H1 (cell line): Measurements from ENCODE around the gene AFAP1L1. TPM values are rescaled to one million over a fixed set of nuclear protein-coding genes. Genes with fewer than 3 reads are reported as not detected.

ENCODE experiments used
- CTCF ChIA-PET: fragments of 300-600 bp; sonication (Branson Sonifier 250); formaldehyde crosslinking; loops from one replicate; lab custom pipeline; 2021; ENCODE audit not compliant: partially characterized antibody; lab: Charles Lee
- POLR2A ChIA-PET: fragments of 300-600 bp; sonication (Branson Sonifier 250); formaldehyde crosslinking; loops from one replicate; lab custom pipeline; 2021; ENCODE audit warnings: inconsistent platforms; ENCODE audit not compliant: partially characterized antibody; lab: Charles Lee
- DNase-seq, 2 experiments: peaks; one replicate each; pipeline versions ENCODE4 v3.0.0 to v3.0.0-alpha.2; 2010 to 2022; ENCODE audit warnings: low spot score in 2 of 2, low read depth in 1 of 2, mixed read lengths in 1 of 2
- FAIRE-seq: peaks from 2 replicates; lab custom pipeline; 2011; peaks lifted over from hg19 to GRCh38; lab: Jason Lieb, UNC
- H2AFZ ChIP-seq: 2 replicates; pipeline ENCODE4 v1.8.1; 2012; ENCODE audit warnings: low read length, inconsistent platforms
- H2AK5ac ChIP-seq: 2 replicates; pipeline ENCODE4 v1.6.1; 2013; ENCODE audit warnings: low read depth, low read length
- H2BK120ac ChIP-seq: replicated peaks from 2 replicates; pipeline ENCODE3; 2013; ENCODE audit warnings: low read depth, low read length, inconsistent platforms
- H2BK12ac ChIP-seq: 2 replicates; pipeline ENCODE4 v1.6.1; 2013; ENCODE audit warnings: low read depth, low read length
- H2BK15ac ChIP-seq: 2 replicates; pipeline ENCODE4 v1.6.1; 2013; ENCODE audit warnings: low read length
- H2BK20ac ChIP-seq: 2 replicates; pipeline ENCODE4 v1.6.1; 2013; ENCODE audit warnings: low read length
- H2BK5ac ChIP-seq: 2 replicates; pipeline ENCODE4 v1.6.1; 2013; ENCODE audit warnings: low read depth, low read length
- H3K14ac ChIP-seq: 2 replicates; pipeline ENCODE4 v1.6.1; 2013; ENCODE audit warnings: inconsistent platforms; ENCODE audit not compliant: insufficient read length
- H3K18ac ChIP-seq: 2 replicates; pipeline ENCODE4 v1.6.1; 2013; ENCODE audit warnings: low read length; ENCODE audit errors: extremely low read depth
- H3K23ac ChIP-seq: 2 replicates; pipeline ENCODE4 v1.6.1; 2013; ENCODE audit warnings: inconsistent platforms; ENCODE audit not compliant: insufficient read length
- H3K23me2 ChIP-seq: 2 replicates; pipeline ENCODE4 v1.6.1; 2013; ENCODE audit warnings: low read depth, low read length
- H3K27ac ChIP-seq: 2 replicates; pipeline ENCODE4 v1.6.1; 2011; ENCODE audit warnings: low read depth, low read length, inconsistent platforms
- H3K27me3 ChIP-seq, 4 experiments: replicated peaks in 1 of 4; 1 replicate in 1 of 4; 2 replicates in 3 of 4; pipeline versions ENCODE4 v1.6.1 to v1.8.1; 2011 to 2013; ENCODE audit warnings: low read length in 3 of 4, mild to moderate bottlenecking in 3 of 4, inconsistent platforms in 2 of 4, mixed read lengths in 2 of 4, moderate library complexity in 1 of 4; ENCODE audit not compliant: control insufficient read depth in 3 of 4, insufficient read depth in 3 of 4; ENCODE audit errors: extremely low read depth in 1 of 4
- H3K36me3 ChIP-seq, 4 experiments: 2 replicates each; pipeline versions ENCODE4 v1.6.1 to v1.8.1; 2011 to 2013; ENCODE audit warnings: mild to moderate bottlenecking in 4 of 4, low read length in 3 of 4, moderate library complexity in 2 of 4, control low read depth in 1 of 4, inconsistent platforms in 1 of 4; ENCODE audit not compliant: insufficient read depth in 4 of 4, control insufficient read depth in 2 of 4
- H3K4ac ChIP-seq: replicated peaks from 2 replicates; pipeline ENCODE3; 2013; ENCODE audit warnings: low read length, low read depth, mixed read lengths, inconsistent platforms; ENCODE audit not compliant: insufficient read length
- H3K4me1 ChIP-seq, 4 experiments: replicated peaks in 1 of 4; 1 replicate in 1 of 4; 2 replicates in 3 of 4; pipeline versions ENCODE4 v1.6.1 to v1.8.1; 2011 to 2013; ENCODE audit warnings: low read length in 3 of 4, inconsistent platforms in 2 of 4, mixed read lengths in 1 of 4; ENCODE audit not compliant: insufficient read depth in 4 of 4, control insufficient read depth in 3 of 4
- H3K4me2 ChIP-seq, 2 experiments: 2 replicates each; pipeline versions ENCODE4 v1.6.1 to v1.8.1; 2011 to 2013; ENCODE audit warnings: low read depth in 2 of 2, low read length in 2 of 2, control low read depth in 1 of 2, inconsistent platforms in 1 of 2, mild to moderate bottlenecking in 1 of 2; ENCODE audit not compliant: insufficient read depth in 1 of 2
- H3K4me3 ChIP-seq, 4 experiments: fragments of 200-600, 300-600 bp in 1 of 4; sonication (generic), shearing (Covaris generic), sonication (Bioruptor Twin) in 1 of 4; 2 replicates each; pipeline versions ENCODE4 v1.5.1 to v1.8.1; 2011 to 2016; ENCODE audit warnings: low read length in 4 of 4, low read depth in 3 of 4, control low read depth in 2 of 4, inconsistent platforms in 2 of 4, mild to moderate bottlenecking in 2 of 4, mixed read lengths in 1 of 4, moderate library complexity in 1 of 4; ENCODE audit not compliant: insufficient read depth in 2 of 4; ENCODE audit errors: extremely low read depth in 1 of 4
- H3K56ac ChIP-seq: replicated peaks from 2 replicates; pipeline ENCODE3; 2013; ENCODE audit warnings: low read depth, mild to moderate bottlenecking, mixed read lengths, low read length, inconsistent platforms; ENCODE audit not compliant: insufficient read length
- H3K79me1 ChIP-seq: 2 replicates; pipeline ENCODE4 v1.6.1; 2013; ENCODE audit warnings: low read depth, low read length, control low read depth
- H3K79me2 ChIP-seq, 2 experiments: 2 replicates each; pipeline versions ENCODE4 v1.6.1 to v1.8.1; 2012 to 2013; ENCODE audit warnings: low read length in 2 of 2, mild to moderate bottlenecking in 2 of 2, inconsistent platforms in 1 of 2; ENCODE audit not compliant: insufficient read depth in 2 of 2, control insufficient read depth in 1 of 2
- H3K9ac ChIP-seq, 4 experiments: replicated peaks in 1 of 4; 1 replicate in 1 of 4; 2 replicates in 3 of 4; pipeline versions ENCODE4 v1.6.1 to v1.8.1; 2011 to 2013; ENCODE audit warnings: low read depth in 3 of 4, low read length in 3 of 4, control low read depth in 2 of 4, mild to moderate bottlenecking in 2 of 4, moderate library complexity in 2 of 4, inconsistent platforms in 1 of 4; ENCODE audit errors: extremely low read depth in 1 of 4
- H3K9me3 ChIP-seq, 2 experiments: 2 replicates each; pipeline versions ENCODE4 v1.6.1 to v1.8.1; 2012 to 2013; ENCODE audit warnings: mild to moderate bottlenecking in 2 of 2, moderate library complexity in 2 of 2, control low read depth in 1 of 2, inconsistent platforms in 1 of 2, low read depth in 1 of 2, low read length in 1 of 2, mixed read lengths in 1 of 2; ENCODE audit not compliant: insufficient read depth in 2 of 2
- H4K20me1 ChIP-seq, 2 experiments: replicated peaks in 1 of 2; 2 replicates each; pipeline versions ENCODE3 to v1.8.1; 2011 to 2013; ENCODE audit warnings: inconsistent platforms in 2 of 2, low read length in 2 of 2, mild to moderate bottlenecking in 1 of 2; ENCODE audit not compliant: insufficient read depth in 2 of 2, control insufficient read depth in 1 of 2
- H4K5ac ChIP-seq: 2 replicates; pipeline ENCODE4 v1.6.1; 2013; ENCODE audit warnings: low read length, low read depth, mixed read lengths, inconsistent platforms; ENCODE audit not compliant: insufficient read length
- H4K8ac ChIP-seq: 2 replicates; pipeline ENCODE4 v1.8.0; 2013; ENCODE audit warnings: mild to moderate bottlenecking, moderate library complexity, low read length, inconsistent platforms; ENCODE audit not compliant: insufficient read depth; ENCODE audit errors: extremely low read depth
- H4K91ac ChIP-seq: replicated peaks from 2 replicates; pipeline ENCODE3; 2013; ENCODE audit warnings: low read length, mixed read lengths, inconsistent platforms; ENCODE audit not compliant: insufficient read length
- MAX ChIP-seq: IDR thresholded peaks from 2 replicates; pipeline ENCODE4 v1.6.1; 2012; ENCODE audit warnings: inconsistent platforms
- SP2 ChIP-seq: IDR thresholded peaks from 2 replicates; pipeline ENCODE4 v1.6.1; 2012; ENCODE audit warnings: mild to moderate bottlenecking, low read length, inconsistent platforms
- WGBS, 2 experiments: shearing (Covaris generic) in 1 of 2; methylation state at CpG; one replicate each; pipeline versions ENCODE4 v1.1.6 to v1.1.7; 2013 to 2015; ENCODE audit warnings: low lambda C conversion rate in 2 of 2, mixed read lengths in 2 of 2, inconsistent platforms in 1 of 2, low coverage in 1 of 2, missing lambda C conversion rate in 1 of 2; ENCODE audit not compliant: insufficient replicate concordance in 2 of 2, insufficient coverage in 1 of 2, insufficient read length in 1 of 2; ENCODE audit errors: extremely low coverage in 1 of 2, missing lambda C conversion rate in 1 of 2; 5-methylcytosine and 5-hydroxymethylcytosine counted together
- polyA plus RNA-seq, 7 experiments: library from polyadenylated mRNA; depleted of rRNA in 3 of 7; stranded (reverse) in 5 of 7; unstranded in 2 of 7; fragments of >200 nt in 5 of 7; fragments of 200-250 nt in 2 of 7; gene quantifications; 1 replicate in 5 of 7; 2 replicates in 1 of 7; 4 replicates in 1 of 7; pipeline versions ENCODE4 v1.2.1 to v1.2.3, GENCODE V29; 2011 to 2013; ENCODE audit warnings: missing spikeins in 2 of 7, mixed read lengths in 2 of 7
- total RNA-seq: library from RNA; stranded (reverse); fragmentation: NEBNext Ultra II Directional; extraction: Animal tissue kit (Norgen Biotek cat#: 25700); gene quantifications from 2 replicates; pipeline ENCODE4 v1.2.1, GENCODE V29; 2021

Gene AFAP1L1
- total and polyA plus RNA-seq, 2 of the 8 experiments (the other 6 are each of a cell fraction or from before 2014, with no cell fraction given): 0.79 to 4.7 TPM

GRCh38 chr5:149374801-149375200, 103.1 kb downstream of the AFAP1L1 start:
- Histone ChIP-seq H2BK15ac (0 out of 2 replicates have a peak overlapping the region, but pooled peaks have one; percentile 95), H3K79me1 (no peaks in the 10 kb centered on the region), H2BK20ac (no peak overlapping the region), H3K14ac (no peak overlapping the region), H4K20me1 (no peaks in the 10 kb centered on the region), H4K91ac (no peak overlapping the region), H3K56ac (no peak overlapping the region), H3K27me3 (no peaks in the 10 kb centered on the region), H3K4me3 (no peak overlapping the region), H4K8ac (no peak overlapping the region), H2BK5ac (no peak overlapping the region), H3K9me3 (no peaks in the 10 kb centered on the region), H3K79me2 (no peaks in the 10 kb centered on the region), H3K23me2 (no peaks in the 10 kb centered on the region), H3K4me1 (no peaks in the 10 kb centered on the region; a peak in 4 of 7 replicates), H2BK120ac (no peak overlapping the region), H3K27ac (no peak overlapping the region), H2AK5ac (no peak overlapping the region), H3K23ac (no peak overlapping the region), H2AFZ (no peak overlapping the region), H3K36me3 (no peaks in the 10 kb centered on the region), H2BK12ac (0 out of 2 replicates have a peak overlapping the region, but pooled peaks have one; percentile 60), H3K4me2 (no peak overlapping the region), H4K5ac (no peak overlapping the region), H3K9ac (no peak overlapping the region; a peak in 1 of 7 replicates), H3K18ac (no peak overlapping the region), H3K4ac (no peak overlapping the region)
- POLR2A ChIA-PET: interaction anchor here (0.7 kb wide), 1 partner anchor 17 kb away, joined by 3 read pairs; the partner anchor contains the start of gene PCYOX1L
- CTCF ChIA-PET: interaction anchor here (0.7 to 46.1 kb wide), 9 partner anchors 8 to 76 kb away, joined by 3 to 1310 read pairs (median 5); partner anchors contain the start of gene IL17B
- DNase-seq: no peak
- 91% methylated on average over 3 of the region's 3 CpGs; no CpG with 5 or more reads in 1 of the 2 experiments for whole genome bisulfite sequencing, 2 experiments
- FAIRE-seq: no peak
- TF ChIP-seq MAX: no peak
- no peak for TF ChIP-seq SP2
